ENCODE data around the gene ABHD16B. TPM values are rescaled to one million over a fixed set of nuclear protein-coding genes. Genes with fewer than 3 reads are reported as not detected.

ABHD16B gene
- total and polyA plus RNA-seq, 2 of the 13 experiments (the other 11 are each of a cell fraction or from before 2014, with no cell fraction given) = not detected

DNA sequence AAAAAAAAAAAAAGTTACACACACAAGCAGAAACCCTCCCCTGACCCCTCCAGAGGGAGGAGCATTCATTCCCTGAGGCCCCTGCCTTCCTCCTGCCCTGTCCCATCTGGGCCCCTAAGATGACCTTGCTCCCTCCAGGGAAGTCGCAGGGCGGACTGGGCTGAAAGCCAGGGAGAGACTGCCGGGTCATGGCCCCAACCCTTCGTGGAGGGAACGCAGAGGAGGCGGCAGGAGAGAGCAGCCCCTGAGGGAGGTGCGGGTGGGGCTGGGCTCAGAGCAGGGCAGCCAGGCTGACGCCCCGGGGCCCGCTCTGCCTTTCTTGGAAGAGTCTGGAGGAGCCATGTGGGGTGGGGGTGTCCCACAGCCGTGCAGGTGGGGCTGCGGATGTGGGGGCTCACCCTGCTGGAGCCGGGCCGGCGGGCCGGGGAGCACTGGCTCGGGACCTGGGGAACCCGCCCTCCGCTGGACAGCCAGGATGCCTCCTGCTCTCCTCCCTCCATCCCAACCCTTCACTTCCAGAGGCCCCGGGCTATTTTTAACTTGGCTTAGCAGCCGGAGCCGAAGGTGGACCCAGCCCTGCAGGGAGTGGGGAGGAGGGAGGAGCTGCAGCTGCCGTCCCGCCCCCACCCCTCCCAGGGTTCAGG is 15.0 kb upstream of the ABHD16B start (continued):
- TF ChIP-seq, protein P1, sequence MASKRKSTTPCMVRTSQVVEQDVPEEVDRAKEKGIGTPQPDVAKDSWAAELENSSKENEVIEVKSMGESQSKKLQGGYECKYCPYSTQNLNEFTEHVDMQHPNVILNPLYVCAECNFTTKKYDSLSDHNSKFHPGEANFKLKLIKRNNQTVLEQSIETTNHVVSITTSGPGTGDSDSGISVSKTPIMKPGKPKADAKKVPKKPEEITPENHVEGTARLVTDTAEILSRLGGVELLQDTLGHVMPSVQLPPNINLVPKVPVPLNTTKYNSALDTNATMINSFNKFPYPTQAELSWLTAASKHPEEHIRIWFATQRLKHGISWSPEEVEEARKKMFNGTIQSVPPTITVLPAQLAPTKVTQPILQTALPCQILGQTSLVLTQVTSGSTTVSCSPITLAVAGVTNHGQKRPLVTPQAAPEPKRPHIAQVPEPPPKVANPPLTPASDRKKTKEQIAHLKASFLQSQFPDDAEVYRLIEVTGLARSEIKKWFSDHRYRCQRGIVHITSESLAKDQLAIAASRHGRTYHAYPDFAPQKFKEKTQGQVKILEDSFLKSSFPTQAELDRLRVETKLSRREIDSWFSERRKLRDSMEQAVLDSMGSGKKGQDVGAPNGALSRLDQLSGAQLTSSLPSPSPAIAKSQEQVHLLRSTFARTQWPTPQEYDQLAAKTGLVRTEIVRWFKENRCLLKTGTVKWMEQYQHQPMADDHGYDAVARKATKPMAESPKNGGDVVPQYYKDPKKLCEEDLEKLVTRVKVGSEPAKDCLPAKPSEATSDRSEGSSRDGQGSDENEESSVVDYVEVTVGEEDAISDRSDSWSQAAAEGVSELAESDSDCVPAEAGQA (IDR thresholded peaks at IDR 0.05; ENCODE audit: low read depth) = no peak
- TF ChIP-seq, protein P1 (CRISPR knock-in tag; IDR thresholded peaks at IDR 0.05; ENCODE audit: borderline replicate concordance) = no peak
- TF ChIP-seq KLF15 (CRISPR knock-in tag; IDR thresholded peaks at IDR 0.05; ENCODE audit: borderline replicate concordance) (no peak), KAT7 (CRISPR knock-in tag; IDR thresholded peaks at IDR 0.05; ENCODE audit: borderline replicate concordance) (no peak), ZNF17 (CRISPR knock-in tag; IDR thresholded peaks at IDR 0.05) (no peak), ZNF225 (CRISPR knock-in tag; IDR thresholded peaks at IDR 0.05) (0 out of 2 replicates have a peak, but pooled peaks have one; percentile 15), NFKB2 (CRISPR knock-in tag; IDR thresholded peaks at IDR 0.05; ENCODE audit: borderline replicate concordance) (no peak), REL (CRISPR knock-in tag; conservative IDR thresholded peaks at IDR 0.05) (no peak), ASH2L (IDR thresholded peaks at IDR 0.05; ENCODE audit: insufficient read length, low read depth, low read length) (no peak), PAX8 (CRISPR knock-in tag; IDR thresholded peaks at IDR 0.05; ENCODE audit: borderline replicate concordance) (no peak), HNF4A (CRISPR knock-in tag; IDR thresholded peaks at IDR 0.05) (0 out of 2 replicates have a peak, but pooled peaks have one; percentile 34), KDM5A (IDR thresholded peaks at IDR 0.05; ENCODE audit: borderline replicate concordance, low read length) (no peak), GABPA (IDR thresholded peaks at IDR 0.05; ENCODE audit: low read depth, low read length) (no peak), GABPA (CRISPR knock-in tag; IDR thresholded peaks at IDR 0.05; ENCODE audit: low read depth) (no peak), HMGA1 (CRISPR knock-in tag; conservative IDR thresholded peaks at IDR 0.05) (no peak), PRPF4 (IDR thresholded peaks at IDR 0.05; ENCODE audit: low read depth, low read length, poor library complexity, severe bottlenecking) (no peak), ZZZ3 (CRISPR knock-in tag; IDR thresholded peaks at IDR 0.05; ENCODE audit: borderline replicate concordance) (0 out of 2 replicates have a peak, but pooled peaks have one; percentile 39), IRX3 (CRISPR knock-in tag; IDR thresholded peaks at IDR 0.05; ENCODE audit: borderline replicate concordance, low read depth) (0 out of 2 replicates have a peak, but pooled peaks have one; percentile 27)
- TF ChIP-seq, protein P2, sequence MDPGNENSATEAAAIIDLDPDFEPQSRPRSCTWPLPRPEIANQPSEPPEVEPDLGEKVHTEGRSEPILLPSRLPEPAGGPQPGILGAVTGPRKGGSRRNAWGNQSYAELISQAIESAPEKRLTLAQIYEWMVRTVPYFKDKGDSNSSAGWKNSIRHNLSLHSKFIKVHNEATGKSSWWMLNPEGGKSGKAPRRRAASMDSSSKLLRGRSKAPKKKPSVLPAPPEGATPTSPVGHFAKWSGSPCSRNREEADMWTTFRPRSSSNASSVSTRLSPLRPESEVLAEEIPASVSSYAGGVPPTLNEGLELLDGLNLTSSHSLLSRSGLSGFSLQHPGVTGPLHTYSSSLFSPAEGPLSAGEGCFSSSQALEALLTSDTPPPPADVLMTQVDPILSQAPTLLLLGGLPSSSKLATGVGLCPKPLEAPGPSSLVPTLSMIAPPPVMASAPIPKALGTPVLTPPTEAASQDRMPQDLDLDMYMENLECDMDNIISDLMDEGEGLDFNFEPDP (CRISPR knock-in tag; conservative IDR thresholded peaks at IDR 0.05) = no peak
- TF ChIP-seq, protein P3, sequence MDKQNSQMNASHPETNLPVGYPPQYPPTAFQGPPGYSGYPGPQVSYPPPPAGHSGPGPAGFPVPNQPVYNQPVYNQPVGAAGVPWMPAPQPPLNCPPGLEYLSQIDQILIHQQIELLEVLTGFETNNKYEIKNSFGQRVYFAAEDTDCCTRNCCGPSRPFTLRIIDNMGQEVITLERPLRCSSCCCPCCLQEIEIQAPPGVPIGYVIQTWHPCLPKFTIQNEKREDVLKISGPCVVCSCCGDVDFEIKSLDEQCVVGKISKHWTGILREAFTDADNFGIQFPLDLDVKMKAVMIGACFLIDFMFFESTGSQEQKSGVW (CRISPR knock-in tag; IDR thresholded peaks at IDR 0.05; ENCODE audit: borderline replicate concordance) = no peak
- TF ChIP-seq, protein P4, sequence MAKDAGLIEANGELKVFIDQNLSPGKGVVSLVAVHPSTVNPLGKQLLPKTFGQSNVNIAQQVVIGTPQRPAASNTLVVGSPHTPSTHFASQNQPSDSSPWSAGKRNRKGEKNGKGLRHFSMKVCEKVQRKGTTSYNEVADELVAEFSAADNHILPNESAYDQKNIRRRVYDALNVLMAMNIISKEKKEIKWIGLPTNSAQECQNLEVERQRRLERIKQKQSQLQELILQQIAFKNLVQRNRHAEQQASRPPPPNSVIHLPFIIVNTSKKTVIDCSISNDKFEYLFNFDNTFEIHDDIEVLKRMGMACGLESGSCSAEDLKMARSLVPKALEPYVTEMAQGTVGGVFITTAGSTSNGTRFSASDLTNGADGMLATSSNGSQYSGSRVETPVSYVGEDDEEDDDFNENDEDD (CRISPR knock-in tag; IDR thresholded peaks at IDR 0.05; ENCODE audit: borderline replicate concordance) = peak; percentile 15; the same call in 1 of the 2 replicates

All from HepG2 (cell line).